ENCODE results near the gene MUC16.

DNA sequence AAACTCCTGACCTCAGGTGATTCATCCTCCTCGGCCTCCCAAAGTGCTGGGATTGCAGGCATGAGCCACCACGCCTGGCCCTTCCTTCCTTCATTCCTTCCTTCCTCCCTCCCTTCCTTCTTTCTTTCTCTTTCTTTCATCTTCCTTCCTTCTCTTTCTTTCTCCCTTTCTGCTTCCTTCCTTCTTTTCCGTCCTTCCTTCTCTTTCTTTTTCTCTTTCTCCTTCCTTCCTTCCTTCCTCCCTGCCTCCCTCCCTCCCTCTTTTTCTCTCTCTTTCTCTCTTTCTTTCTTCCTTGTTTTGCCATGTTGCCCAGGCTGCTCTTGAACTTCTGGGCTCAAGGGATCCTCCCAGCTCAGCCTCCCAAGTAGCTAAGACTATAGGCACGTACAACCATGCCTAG is 36.5 kb upstream of the MUC16 start:
- TF ChIP-seq CTCF (IDR thresholded peaks at IDR 0.05; ENCODE audit: low read depth, low read length, poor library complexity, severe bottlenecking): no peak
- no peak for TF ChIP-seq EZH2phosphoT487 (IDR thresholded peaks at IDR 0.05; ENCODE audit: borderline replicate concordance, low read length)
